Measurements from ENCODE around the gene TPST2.
"Not testable (repeated sequence)": the region's sequence is repeated elsewhere in the genome, so short reads cannot be mapped to it uniquely, and the experiment has no call there.

Gene TPST2

GRCh38 chr22:26528518-26528917, 61.4 kb downstream of the TPST2 start:
- FAIRE-seq, result not testable (repeated sequence)

GRCh38 chr22:26527574-26528465, 62.1 kb downstream of the TPST2 start:
- FAIRE-seq, result no peak

GRCh38 chr22:26527167-26527566, 62.8 kb downstream of the TPST2 start:
- no peak for FAIRE-seq

GRCh38 chr22:26525946-26526564, 63.9 kb downstream of the TPST2 start:
- FAIRE-seq, result no peak

- no peak for FAIRE-seq
Observed at GRCh38 chr22:26524870-26525269, 65.1 kb downstream of the TPST2 start.

- FAIRE-seq, result no peak
Observed at GRCh38 chr22:26522592-26522991, 67.3 kb downstream of the TPST2 start.

GRCh38 chr22:26522012-26522411, 67.9 kb downstream of the TPST2 start:
- no peak for FAIRE-seq

GRCh38 chr22:26517429-26517828, 72.5 kb downstream of the TPST2 start:
- FAIRE-seq, result no peak

GRCh38 chr22:26516503-26516902, 73.4 kb downstream of the TPST2 start:
- FAIRE-seq, result no peak

- FAIRE-seq, result no peak
Observed at GRCh38 chr22:26515931-26516330, 74.0 kb downstream of the TPST2 start.

GRCh38 chr22:26514419-26515161, 75.3 kb downstream of the TPST2 start:
- FAIRE-seq, result no peak

- no peak for FAIRE-seq
Observed at GRCh38 chr22:26513838-26514237, 76.1 kb downstream of the TPST2 start.

- no peak for FAIRE-seq
Observed at GRCh38 chr22:26512149-26512793, 77.7 kb downstream of the TPST2 start, which contains the start of gene TFIP11. TSS of gene TFIP11 (minus strand) at chr22:26512473. CDS start at chr22:26510272, 2,201 bp downstream.

GRCh38 chr22:26508148-26508547, 81.8 kb downstream of the TPST2 start:
- no peak for FAIRE-seq

- no peak for FAIRE-seq
Observed at GRCh38 chr22:26503758-26504157, 86.2 kb downstream of the TPST2 start.

GRCh38 chr22:26502688-26503561, 87.0 kb downstream of the TPST2 start:
- no peak for FAIRE-seq

GRCh38 chr22:26501996-26502395, 87.9 kb downstream of the TPST2 start:
- no peak for FAIRE-seq

- FAIRE-seq, result no peak
Observed at GRCh38 chr22:26499188-26499703, 90.7 kb downstream of the TPST2 start.

GRCh38 chr22:26496456-26496855, 93.5 kb downstream of the TPST2 start:
- no peak for FAIRE-seq

- FAIRE-seq, result no peak
Observed at GRCh38 chr22:26494506-26494905, 95.4 kb downstream of the TPST2 start.

GRCh38 chr22:26492220-26492619, 97.7 kb downstream of the TPST2 start:
- no peak for FAIRE-seq

Data from colon (tissue), 2 donors.